Stimulated activated CD4-positive, alpha-beta T cell treated with anti-CD3 and anti-CD28 coated beads, Interleukin-15, amount 100 ng/mL, for 24 hours (primary cell): ENCODE measurements around the gene GALNT2.

Source experiments
- DNase-seq: peaks from one replicate; pipeline ENCODE4 v3.0.0-alpha.2; 2020

GALNT2 gene

DNA sequence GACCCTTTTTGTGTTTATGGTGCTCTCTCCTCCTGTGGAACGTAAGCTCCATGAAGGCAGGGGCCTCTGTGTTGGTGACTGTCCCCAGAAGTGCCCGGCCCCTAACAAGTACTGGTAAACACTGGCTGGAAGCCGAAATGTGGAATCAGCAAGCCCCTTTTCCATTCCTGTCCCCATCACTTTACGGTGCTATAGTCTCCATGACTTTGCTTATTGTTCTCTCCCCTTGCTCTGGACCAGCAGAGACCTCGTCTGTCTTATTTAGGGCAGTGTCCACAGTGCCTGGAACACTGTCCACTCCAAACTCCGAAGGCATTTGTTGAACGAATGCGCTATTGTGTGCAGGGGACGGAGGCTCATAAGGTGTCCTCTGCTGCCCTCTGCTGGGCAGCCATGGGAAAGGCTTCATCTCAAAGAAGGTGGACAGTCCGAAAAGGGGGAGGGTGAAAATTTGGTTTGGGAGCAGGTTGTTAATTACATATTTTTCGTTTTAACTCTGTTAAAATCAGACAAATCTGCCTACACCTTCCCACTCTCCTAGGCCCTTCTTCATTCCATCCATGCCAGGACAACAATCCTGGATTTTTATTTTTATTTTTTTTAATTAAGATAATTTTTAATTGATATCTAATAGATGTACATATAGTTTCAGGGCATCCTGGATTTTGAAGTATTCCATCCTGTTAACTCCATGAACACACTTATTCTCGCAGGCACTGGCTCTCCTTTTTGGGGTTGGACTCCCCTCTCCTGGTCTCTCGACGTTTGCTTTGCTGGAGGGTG is 243.5 kb downstream of the GALNT2 start:
- peak; percentile 70 for DNase-seq

DNA sequence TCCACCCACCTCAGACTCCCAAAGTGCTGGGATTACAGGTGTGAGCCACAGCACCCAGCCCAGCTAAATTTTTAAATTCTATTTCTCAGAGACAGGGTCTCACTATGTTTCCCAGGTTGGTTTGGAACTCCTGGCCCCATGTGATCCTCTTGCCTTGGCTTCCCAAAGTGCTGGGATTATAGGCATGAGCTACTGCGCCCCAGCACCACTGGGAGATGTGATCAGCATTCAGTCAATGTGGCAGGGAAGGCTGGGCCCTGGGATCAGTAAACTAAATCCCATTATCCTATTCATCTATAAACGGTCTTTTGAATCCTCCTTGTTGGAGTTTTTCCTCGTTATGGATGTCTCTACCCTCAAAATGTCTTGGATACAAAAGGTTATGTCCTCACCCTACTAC is 245.6 kb downstream of the GALNT2 start:
- DNase-seq: no peak

DNA sequence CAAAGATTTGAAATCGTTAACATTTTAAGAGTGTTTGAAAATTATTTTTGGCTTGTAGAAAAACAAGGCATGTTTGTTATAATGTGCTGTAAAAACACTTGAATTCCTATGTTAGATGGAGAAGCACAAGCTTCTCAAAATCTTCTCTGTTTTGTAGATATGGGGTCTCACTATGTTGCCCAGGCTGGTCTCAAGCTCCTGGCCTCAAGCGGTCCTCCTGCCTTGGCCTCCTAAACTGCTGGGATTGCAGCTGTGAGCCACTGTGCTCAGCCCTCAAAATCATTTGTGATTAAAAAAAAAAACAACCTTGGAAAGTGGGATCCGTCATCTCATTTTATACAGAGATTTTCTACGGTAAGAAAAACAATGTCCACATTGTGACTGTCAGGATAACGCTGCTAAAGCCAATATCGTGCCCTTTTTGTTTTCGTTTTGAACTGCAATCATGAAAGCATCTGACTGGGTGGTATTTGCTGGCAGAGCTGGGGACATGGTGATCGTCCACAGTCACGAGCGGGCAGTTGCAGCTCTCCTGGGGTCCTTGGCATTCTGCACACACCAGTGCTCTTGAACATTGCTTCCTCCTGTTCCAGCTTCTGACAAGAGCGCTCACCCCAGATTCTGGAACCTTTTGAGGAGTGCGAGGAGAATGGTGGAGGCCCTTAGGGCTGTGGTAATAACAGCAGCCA is 246.6 kb downstream of the GALNT2 start:
- no peak for DNase-seq

DNA sequence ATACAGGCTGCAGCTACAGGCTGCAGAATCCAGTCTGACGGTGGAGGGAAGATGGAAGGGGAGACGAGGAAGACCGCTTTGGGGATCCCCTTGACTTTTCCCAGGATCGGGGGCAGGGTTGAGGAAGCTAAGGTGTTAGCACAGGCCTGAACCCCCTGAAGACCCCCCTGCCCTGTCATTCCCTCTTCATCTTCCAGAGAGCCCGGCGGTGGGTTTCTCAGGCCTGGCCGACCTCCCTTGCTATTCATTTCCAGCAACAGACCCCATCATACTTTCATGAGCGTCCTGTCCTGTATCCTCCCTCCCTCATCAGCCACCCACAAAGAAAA is 247.1 kb downstream of the GALNT2 start:
- no peak for DNase-seq

DNA sequence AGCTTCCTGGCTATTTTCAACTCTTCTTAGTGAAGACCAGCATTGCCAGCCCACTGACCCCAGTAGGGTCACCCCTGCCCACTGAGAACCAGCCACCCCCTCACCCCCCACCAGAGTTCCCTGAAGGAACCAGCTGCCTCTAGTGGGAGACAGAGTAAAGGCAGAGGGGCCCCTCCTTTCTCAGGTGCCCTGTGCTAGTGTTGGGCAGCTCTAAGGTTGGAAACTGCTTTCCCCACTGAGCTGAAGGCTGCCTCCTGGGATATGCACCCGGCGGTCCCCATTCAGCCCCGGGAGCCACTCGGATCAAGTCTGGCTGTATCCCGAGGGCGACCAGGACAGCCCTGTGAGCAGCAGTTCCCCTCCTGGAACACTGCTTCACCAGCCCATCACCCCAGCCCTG is 248.1 kb downstream of the GALNT2 start:
- no peak for DNase-seq

DNA sequence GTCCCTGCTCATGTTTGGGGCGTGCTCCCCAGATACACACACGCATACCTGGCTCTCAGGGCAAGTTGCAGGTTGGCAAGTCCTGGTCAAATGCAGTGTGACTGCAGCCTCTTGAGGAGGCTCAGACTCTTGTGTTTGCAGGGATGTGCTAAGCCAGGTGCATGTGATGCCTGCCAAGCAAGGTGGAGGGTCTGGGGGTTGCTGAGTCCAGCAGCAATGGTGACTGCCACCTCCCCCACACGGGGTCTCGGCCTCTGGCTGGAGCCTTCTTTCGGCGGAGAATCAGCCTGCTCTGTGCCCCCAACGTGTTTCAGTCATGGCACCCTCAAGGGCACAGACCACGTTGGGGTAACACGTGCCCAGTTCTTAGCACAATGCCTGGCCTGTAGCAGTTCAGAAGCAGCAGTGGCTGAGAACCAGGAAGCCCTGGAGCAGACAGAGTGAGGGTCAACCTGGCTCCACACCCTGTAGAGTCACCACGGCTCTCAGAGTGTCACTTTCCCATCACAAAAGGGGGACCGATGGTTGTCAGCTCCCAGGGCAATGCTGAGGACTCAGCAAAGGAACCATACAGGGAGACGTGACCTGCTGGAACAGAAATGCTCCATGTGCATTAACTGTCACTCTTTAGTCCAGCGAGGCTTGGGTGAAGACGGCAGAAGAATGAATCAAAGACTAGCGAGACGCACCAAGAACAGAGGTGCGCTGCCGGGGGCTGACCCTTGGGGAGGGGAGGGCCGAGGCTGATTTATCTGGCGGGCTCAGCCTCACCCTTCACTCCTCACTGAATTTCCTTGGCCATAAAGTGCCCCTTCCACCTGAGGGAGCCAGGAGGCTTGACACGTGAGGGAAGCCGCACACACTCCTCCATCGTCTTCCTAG is 250.1 kb downstream of the GALNT2 start:
- DNase-seq: no peak

DNA sequence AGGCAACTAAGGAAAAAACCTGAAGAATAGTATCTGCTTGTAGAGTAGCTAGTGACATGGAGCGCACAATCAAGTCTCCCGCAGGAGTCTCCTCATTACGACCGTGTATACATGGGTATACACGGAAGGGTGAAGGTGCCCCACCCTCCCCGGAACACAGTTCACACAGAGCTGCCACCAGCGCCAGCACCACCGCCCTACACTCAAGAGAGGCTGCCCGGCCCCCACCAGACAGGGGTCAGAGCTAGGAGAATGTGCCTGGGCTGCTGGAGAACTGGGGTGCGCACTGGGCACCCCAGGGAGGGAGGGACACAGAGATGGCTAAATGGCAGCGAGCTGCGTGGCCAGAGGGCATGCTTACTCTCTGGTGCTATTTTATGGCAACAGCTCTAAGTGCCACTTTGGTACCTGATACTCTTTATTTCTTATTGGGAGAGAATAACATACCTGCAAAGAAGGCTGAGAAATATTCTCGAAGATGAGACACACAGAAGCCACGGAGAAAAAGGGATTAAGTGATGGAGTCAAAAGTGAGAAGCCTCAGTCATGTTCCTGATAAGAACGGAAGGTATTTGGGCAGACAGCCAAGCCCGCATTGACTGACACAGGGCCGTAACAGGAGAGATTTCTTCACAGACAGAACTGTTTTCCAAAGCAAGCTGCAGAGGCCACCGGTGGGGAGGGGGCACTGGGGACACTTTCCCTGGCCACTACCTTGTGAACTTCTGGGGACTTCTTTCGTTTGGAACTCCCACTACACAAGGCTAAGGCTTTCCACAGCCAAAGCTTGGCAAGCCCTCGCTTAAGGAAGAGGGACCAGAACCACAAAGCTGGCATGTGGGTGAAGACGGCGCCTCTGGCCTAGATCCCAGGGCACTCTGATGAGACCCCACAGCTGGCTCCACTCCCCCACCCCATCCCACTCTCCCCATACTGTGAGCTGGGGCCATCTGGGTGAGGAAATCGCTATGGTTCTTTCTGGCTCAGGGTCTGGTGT is 251.1 kb downstream of the GALNT2 start:
- DNase-seq: no peak

DNA sequence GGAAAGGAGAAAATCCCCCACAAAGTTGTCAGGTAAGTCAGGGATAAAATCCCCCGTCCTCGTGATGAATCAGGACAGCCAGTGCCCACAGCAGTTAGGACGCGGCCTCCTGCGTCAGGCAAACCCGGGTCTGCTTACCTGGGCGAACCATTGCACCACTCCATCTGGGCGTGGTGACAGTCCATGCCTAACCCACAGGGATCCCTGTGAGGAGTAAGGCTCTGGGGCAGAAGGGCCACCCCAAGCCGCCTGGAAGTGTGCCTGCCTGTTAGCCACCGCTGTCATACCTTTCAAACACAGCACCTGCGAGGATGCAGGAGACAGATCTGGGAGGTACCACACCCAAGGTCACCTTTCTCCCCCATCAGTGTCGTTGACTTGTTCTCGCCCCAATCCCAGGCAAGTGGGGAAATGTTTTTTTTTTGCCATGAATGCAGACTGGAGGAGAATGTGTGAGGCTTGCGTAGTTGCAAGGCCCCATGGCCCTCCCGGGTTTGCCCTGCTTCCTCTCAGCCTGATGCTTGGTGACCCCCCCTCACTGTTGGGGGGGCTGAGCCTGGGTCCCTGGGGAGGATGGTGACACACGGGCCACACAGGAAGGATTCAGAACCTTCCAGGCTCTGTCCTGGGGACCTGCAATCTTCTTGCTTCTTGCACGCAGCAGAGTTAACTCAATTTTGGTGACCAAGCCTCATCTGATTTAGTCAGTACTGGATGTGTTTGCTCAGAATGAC is 252.1 kb downstream of the GALNT2 start:
- DNase-seq: no peak

DNA sequence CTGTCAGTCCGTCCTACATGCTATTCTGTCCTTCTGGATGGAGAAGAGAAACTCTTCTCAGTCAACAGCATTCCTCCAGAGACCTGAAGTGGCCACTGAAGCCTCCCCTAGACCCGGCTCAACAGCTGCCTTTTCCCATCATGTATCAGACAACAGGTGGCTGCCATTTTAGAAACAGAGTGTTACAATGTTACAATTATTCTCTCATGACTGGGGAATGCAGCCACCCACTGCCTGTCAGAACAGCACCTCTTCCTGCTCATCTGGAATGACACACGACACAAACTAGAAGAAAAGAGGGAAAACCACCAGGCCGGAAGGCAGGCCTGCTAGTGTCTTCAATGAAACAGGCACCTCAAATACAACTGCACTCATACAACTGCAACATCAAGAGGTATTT is 253.8 kb downstream of the GALNT2 start:
- no peak for DNase-seq

DNA sequence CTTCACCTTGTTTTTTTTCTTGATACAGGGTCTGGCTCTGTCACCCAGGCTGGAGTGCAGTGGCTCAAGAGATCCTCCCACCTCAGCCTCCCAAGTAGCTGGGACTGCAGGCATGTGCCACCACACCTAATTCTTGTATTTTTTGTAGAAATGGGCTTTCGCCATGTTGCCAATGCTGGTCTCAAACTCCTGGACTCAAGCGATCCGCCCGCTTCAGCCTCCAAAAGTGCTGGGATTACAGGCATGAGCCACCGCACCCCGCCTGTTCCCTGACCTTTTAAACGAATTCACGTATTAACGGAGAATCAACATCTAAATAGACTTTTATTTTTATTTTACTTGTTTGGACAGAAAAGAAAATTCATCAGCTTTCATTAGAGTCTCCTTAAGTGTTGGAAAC is 254.3 kb downstream of the GALNT2 start:
- no peak for DNase-seq

DNA sequence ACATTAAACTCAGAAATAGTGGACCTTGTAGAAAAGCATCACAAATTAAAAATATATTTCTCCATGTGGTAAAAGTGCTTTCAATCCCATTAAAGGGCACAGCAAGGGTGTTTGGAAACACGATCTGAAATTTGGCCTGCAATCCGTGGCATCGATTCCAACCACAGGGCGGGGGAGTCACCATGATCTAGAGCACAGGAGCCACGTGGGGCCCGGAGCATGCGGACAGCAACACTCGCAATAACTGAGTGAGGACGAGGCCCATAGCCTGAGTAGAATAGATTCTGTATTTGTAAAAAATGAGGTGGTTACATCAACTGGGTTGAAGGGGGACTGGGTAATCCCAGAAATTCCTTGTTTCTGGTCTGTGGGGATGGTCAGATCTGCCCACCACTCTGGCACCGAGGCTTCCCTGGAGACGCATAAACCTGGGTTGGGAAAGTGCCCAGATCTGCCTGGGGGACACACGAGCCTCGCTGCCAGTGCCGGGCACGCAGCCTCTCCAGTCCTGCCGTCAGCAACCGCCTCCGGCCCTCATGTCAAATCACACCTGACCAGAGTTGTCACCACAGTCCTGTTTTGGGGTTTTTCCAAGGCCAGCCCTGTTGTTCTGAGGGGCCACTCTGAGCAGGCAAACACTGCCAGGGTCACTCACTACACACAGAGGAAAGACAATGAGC is 254.8 kb downstream of the GALNT2 start:
- no peak for DNase-seq

DNA sequence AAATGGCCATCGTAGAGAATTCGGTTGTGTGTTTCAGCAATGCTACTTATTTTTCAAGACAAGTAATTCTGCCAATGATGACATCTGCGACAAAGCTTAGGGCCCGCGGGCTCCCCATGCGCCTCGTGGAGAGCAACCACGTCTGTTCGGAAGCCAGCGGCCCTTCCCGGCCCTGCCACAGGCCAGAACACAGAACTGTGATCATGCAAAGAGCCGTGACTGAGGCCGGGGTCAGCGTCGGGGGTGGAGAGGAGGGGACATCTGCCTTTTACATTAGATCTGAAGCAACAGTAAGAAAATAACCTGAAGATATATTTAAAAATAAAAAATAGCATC is 255.4 kb downstream of the GALNT2 start:
- DNase-seq: no peak

DNA sequence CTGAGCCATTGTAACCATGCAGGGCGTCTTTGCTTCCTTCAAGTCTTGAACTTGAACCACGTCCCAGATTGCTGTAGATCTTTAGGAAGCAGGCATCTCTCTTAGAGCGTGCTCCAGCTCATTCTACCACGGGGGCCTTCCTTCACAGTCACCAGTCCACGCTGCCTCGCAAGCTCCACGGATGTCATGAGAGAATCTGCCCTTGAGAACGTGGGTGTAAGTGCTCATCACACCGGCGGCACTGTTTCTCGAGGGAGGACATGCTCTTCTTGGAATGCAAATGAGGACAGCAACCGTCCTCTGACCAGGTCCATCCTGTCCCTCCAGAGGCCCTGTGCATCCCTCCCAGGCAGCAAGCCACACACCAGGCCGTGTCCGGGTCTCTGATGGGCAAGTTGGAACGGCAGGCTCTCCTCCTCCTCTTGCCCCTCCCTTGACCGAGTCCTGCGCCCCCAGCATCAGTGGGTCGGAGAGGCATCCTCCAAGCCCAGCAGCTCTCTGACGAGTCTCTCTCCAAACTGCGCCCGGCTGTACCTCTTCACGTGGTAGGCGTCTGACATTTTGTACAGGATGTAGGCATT is 256.0 kb downstream of the GALNT2 start:
- no peak for DNase-seq

DNA sequence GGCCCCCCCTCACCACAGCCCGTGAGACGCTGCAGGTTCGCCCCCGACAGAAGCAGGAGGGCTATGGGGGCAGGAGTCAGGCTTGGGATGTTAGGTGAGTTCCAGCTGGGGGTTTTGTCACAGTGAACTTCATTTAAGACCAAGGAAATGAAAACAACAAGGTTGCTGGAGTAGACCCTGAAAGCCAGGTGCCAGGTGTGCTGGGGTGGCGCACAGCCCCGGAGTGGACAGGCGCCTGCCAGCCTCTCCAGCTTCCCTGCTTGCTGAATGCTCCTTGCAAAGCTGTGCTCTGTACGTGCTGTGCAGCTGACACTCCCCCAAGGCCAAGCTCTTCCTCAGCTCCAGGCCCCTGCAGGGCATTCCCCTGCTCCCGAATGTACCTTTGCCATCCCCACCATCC is 256.6 kb downstream of the GALNT2 start:
- no peak for DNase-seq

DNA sequence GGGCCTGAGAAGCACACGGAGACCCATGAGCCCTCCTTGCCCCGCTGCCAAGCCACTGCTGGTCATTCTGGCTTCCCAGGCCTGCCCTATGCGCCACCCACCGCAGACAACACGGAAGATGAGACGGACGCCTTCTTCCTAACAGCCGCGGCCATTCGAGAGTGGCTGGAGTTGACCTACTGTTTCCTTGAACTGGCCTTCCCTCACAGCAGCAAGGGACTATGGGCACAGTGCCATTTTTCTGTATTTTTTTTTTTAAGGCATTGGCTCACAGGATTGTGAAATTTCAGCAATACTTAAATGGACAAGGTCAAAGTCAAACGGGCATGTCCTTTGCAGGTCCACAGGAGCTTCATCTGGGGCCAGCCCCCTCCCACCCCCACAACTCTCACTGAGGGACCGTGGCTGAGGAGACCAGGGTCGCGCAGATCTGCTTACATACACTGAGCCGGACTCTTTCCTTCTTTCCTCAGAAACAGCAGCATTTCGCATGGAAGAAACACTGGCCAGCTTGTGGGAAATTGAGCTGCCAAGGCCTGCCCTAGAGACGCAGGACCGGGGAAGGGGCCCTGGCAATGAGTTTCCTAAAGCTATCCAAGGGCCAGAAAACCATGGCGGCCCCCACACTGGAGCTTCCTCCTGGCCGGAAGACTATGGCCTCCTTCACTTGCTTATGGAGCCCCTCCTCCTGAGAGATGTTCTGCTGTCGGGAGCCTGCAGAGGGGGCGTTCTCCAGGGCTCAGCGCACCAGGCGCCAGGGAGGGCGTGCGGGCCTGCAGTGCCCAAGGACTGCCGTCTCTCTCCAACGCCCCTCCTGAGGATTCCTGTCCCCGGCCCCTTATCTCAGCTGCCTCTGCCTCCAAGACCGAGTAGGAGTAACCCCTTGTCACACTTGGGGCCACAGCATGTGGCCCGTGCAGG is 260.2 kb downstream of the GALNT2 start:
- DNase-seq: no peak

DNA sequence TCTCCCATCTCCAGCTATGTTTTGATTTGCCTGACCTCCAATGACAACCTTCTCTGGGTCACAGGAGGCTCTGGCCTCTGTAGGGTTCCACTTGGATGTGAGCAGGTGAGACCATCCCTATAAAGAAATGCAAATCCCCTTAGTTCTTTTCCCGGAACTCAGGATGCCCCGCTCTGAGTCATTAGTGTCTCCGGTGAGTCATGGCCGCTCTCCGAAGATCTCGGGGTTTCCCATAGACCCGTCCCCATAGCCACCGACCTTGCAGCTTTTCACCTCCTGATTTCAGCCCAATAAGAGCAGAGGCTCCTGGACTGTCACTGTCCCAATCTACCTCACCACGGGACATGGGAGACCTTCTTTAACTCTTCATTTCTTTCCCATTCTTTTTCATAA is 260.9 kb downstream of the GALNT2 start:
- peak; percentile 60 for DNase-seq

DNA sequence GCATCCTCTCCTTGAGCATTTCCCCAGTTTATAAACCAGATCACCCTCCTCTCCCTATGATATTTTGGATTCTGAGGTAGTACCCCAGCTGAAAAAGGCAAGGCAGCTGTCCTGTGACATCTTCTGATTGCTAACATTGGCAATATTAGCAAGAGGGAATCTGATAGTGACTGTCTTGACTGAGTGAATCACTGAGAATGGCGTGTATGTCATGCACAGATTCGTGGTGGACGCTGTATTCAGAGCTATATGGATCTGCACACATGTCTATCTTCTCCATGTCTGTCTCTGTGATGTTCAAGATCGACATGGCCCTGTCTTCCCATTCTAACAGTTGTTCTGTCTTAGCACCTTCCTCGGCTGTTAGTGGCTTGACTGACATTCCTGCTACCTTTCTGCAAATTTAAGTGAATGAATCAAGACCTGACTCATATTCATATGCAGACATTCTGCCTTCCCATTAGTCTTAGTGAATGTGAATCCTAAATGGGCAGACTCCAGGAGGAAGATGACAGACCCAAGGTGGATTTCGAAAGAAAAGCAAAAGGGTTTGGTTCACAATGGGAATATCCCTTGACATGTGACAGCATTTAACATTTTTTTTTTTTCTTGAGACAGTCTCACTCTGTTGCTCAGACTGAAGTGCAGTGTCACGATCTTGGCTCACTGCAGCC is 261.4 kb downstream of the GALNT2 start:
- no peak for DNase-seq

DNA sequence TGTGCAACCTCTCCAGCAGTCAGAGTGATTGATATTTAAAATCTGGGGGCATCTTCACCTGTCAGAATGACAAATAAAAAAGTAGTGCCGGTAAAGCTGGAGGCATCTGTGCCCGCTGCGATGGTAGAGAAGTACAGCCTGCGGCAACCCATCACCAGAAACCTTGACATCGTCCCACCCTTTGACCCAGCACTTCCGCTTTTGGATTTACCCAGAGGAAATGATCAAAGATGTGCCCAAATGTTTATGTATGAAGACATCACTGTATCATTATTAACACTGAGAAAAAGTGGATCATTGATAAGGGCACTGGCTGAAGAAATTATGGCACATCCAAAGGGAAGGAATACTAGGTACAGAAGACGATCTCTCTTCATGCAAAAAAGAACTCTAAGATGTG is 263.1 kb downstream of the GALNT2 start:
- DNase-seq: no peak
